Naive thymus-derived CD4-positive, alpha-beta T cell (primary cell): ENCODE measurements around the gene HINT1. TPM values are rescaled to one million over a fixed set of nuclear protein-coding genes. Genes with fewer than 3 reads are reported as not detected.

Experiments used
- ATAC-seq: fragments of 150-1000 bp; cut with Tn5 transposase; 2 replicates; pipeline ENCODE4 v1.10.0; 2021; ENCODE audit warnings: mild to moderate bottlenecking, moderate library complexity
- CTCF ChIA-PET: fragments of 350-600 bp; sonication (Branson Sonifier 250); formaldehyde crosslinking; loops from one replicate; lab custom pipeline; 2021; ENCODE audit warnings: antibody characterized with exemption; lab: Charles Lee
- POLR2A ChIA-PET: fragments of 350-600 bp; sonication (Branson Sonifier 250); formaldehyde crosslinking; loops from one replicate; lab custom pipeline; 2021; ENCODE audit warnings: antibody characterized with exemption, inconsistent platforms; lab: Charles Lee
- DNase-seq, 9 donors: peaks; one replicate each; pipeline versions ENCODE4 v3.0.0 to v3.0.0-alpha.2; 2020 to 2022; ENCODE audit warnings: mixed read lengths in 1 of 9
- H3K27ac ChIP-seq: one replicate; pipeline ENCODE4 v1.7.0; 2013; ENCODE audit warnings: mild to moderate bottlenecking, low read depth, low read length, moderate library complexity
- H3K27me3 ChIP-seq, 2 donors: one replicate each; pipeline ENCODE4 v1.7.0; 2013; ENCODE audit warnings: low read length in 2 of 2, mild to moderate bottlenecking in 2 of 2, moderate library complexity in 2 of 2; ENCODE audit not compliant: control insufficient read depth in 2 of 2, insufficient read depth in 2 of 2
- H3K36me3 ChIP-seq, 3 experiments: 1 replicate in 2 of 3; 2 replicates in 1 of 3; pipeline ENCODE4 v1.7.0; 2013; ENCODE audit warnings: low read length in 3 of 3, mild to moderate bottlenecking in 3 of 3, moderate library complexity in 1 of 3; ENCODE audit not compliant: insufficient read depth in 3 of 3, control insufficient read depth in 2 of 3
- H3K4me1 ChIP-seq, 2 donors: one replicate each; pipeline ENCODE4 v1.7.0; 2013; ENCODE audit warnings: low read length in 2 of 2, mild to moderate bottlenecking in 2 of 2, moderate library complexity in 1 of 2; ENCODE audit not compliant: control insufficient read depth in 2 of 2, insufficient read depth in 2 of 2
- H3K4me3 ChIP-seq: 2 replicates; pipeline ENCODE4 v1.7.0; 2013; ENCODE audit warnings: mild to moderate bottlenecking, low read length
- H3K9me3 ChIP-seq, 3 experiments: 1 replicate in 2 of 3; 2 replicates in 1 of 3; pipeline ENCODE4 v1.7.0; 2013; ENCODE audit warnings: low read length in 3 of 3; ENCODE audit not compliant: control insufficient read depth in 2 of 3
- H3K27ac Mint-ChIP-seq, 9 donors: one replicate each; pipeline ENCODE4 v1.8.0; 2020 to 2022; ENCODE audit warnings: mixed read lengths in 9 of 9, mild to moderate bottlenecking in 8 of 9, moderate library complexity in 5 of 9, inconsistent platforms in 2 of 9
- H3K27me3 Mint-ChIP-seq, 5 donors: one replicate each; pipeline ENCODE4 v1.8.0; 2021 to 2022; ENCODE audit warnings: mixed read lengths in 5 of 5, mild to moderate bottlenecking in 1 of 5
- H3K36me3 Mint-ChIP-seq, 5 donors: one replicate each; pipeline ENCODE4 v1.8.0; 2020 to 2022; ENCODE audit warnings: mixed read lengths in 5 of 5, mild to moderate bottlenecking in 3 of 5, inconsistent platforms in 1 of 5
- H3K4me1 Mint-ChIP-seq, 7 donors: one replicate each; pipeline ENCODE4 v1.8.0; 2020 to 2022; ENCODE audit warnings: mixed read lengths in 7 of 7, mild to moderate bottlenecking in 3 of 7, inconsistent platforms in 1 of 7
- H3K4me3 Mint-ChIP-seq, 10 donors: one replicate each; pipeline ENCODE4 v1.8.0; 2020 to 2022; ENCODE audit warnings: mild to moderate bottlenecking in 10 of 10, mixed read lengths in 10 of 10, moderate library complexity in 6 of 10, inconsistent platforms in 2 of 10
- H3K9me3 Mint-ChIP-seq, 11 donors: one replicate each; pipeline ENCODE4 v1.8.0; 2020 to 2022; ENCODE audit warnings: mixed read lengths in 11 of 11, mild to moderate bottlenecking in 4 of 11, inconsistent platforms in 1 of 11, moderate library complexity in 1 of 11
- intact Hi-C, 2 donors: fragments of 100-400 bp; cut with micrococcal nuclease; formaldehyde crosslinking; loops; one replicate each; pipeline ENCODE4 v1.15.1; 2023
- polyA plus RNA-seq, 2 donors: library from polyadenylated mRNA; unstranded; fragments of 300-500 nt; fragmentation: Illumina TruSeq; gene quantifications; one replicate each; pipeline ENCODE4 v1.2.3, GENCODE V29; 2021
- total RNA-seq, 6 experiments: library from RNA in 5 of 6; stranded (reverse) in 5 of 6; gene quantifications; 1 replicate in 5 of 6; 2 replicates in 1 of 6; pipeline ENCODE4 v1.2.3 and lab custom pipeline; 2021 to 2026

HINT1 gene
- total RNA-seq: 100 to 1,000 TPM; 172 to 319 (median 233) TPM
- polyA plus RNA-seq: 100 to 1,000 TPM; 336 to 376 TPM
- 168 reads per million, percentile 91 among the genes with 10 or more reads in this experiment for total RNA-seq (lab: John Stamatoyannopoulos, UW)

DNA sequence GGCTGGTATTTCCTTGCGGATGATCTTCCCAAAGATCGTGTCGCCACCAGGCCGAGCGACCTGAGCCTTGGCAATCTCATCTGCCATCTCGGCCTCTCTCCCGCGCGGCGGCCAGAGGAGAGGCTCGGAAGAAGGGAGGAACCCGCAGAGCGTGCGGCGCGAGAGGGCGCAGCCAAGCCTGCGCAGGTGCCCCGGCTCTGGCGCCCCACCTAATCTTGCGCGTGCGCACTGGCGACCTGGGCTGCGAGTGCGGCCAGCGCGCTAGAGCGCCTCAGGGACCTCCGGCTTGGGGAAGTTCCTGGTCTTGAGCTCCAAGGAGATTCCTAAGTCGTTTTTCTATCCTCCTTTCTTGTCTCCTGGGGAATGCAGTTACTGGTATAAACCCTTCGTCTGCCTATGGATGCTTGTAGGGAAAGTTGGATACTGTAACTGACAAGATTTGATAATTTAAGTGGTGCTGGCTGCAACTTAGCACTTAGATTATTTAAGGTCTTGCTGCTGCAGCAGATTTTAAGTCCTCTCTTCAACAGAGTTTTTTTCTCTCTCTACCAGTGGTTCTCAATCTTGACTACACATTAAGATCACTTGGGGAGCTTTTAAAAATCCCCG, at the start of gene HINT1:
Gene HINT1 (minus strand): TSS at position 138 of the 609 bp plus-strand sequence. CDS start 51 bp downstream, at position 87.
- ATAC-seq (peak; percentile 89), DNase-seq (peak; percentile 86 to 98 (median 93))
- Mint-ChIP-seq H3K36me3 (peaks cover under 1 to 24% (median 20%) of the 10 kb centered on the region in 5 donors), H3K9me3 (no peaks in the 10 kb centered on the region), H3K4me3 (peak within 1 kb of the TSS; percentile 93 to 98 (median 97)), H3K27me3 (no peaks in the 10 kb centered on the region), H3K4me1 (peaks cover 28 to 74% (median 61%) of the 10 kb centered on the region in 7 donors), H3K27ac (peak within 1 kb of the TSS; percentile 95 to 99 (median 98))
- POLR2A ChIA-PET: interaction anchor here (0.6 to 1.6 kb wide), 11 partner anchors 44 to 440 kb away, joined by 3 to 15 read pairs (median 5); partner anchors contain the start of gene CDC42SE2
- H3K27ac ChIP-seq: peak within 1 kb of the TSS; percentile 91
- H3K27me3 ChIP-seq: no peaks in the 10 kb centered on the region
- H3K4me3 ChIP-seq: peak within 1 kb of the TSS; percentile 97
- CTCF ChIA-PET: interaction anchor here (0.6 to 1.2 kb wide), 6 partner anchors 44 to 231 kb away, joined by 3 to 7 read pairs (median 4); partner anchors contain the start of gene CDC42SE2
- H3K9me3 ChIP-seq: no peaks in the 10 kb centered on the region
- intact Hi-C loops: loop anchor here (1.0 to 2.0 kb wide), 5 partner anchors 87 to 632 kb away; partner anchors contain the start of gene FNIP1 (in 1 of the 2)
- peaks cover 5 to 22% (median 5%) of the 10 kb centered on the region in 3 experiments for H3K36me3 ChIP-seq
- H3K4me1 ChIP-seq: peaks cover 15 to 23% of the 10 kb centered on the region in 2 donors

GRCh38 chr5:131214609-131215227, 49.7 kb upstream of the HINT1 start:
- Mint-ChIP-seq H3K9me3 (peaks cover 0 to 4% (median 0%) of the 10 kb centered on the region in 11 donors), H3K4me1 (peaks cover 26 to 59% (median 48%) of the 10 kb centered on the region in 7 donors), H3K27me3 (no peaks in the 10 kb centered on the region), H3K4me3 (peak overlapping the region in 4 of 10 donors; percentile 14 to 49 (median 34)), H3K27ac (peak overlapping the region in 4 of 9 donors; percentile 52 to 77 (median 54)), H3K36me3 (peaks cover 0 to 26% (median 0%) of the 10 kb centered on the region in 5 donors)
- CTCF ChIA-PET: interaction anchor here (0.6 to 1.4 kb wide), 2 partner anchors 50 to 56 kb away, joined by 3 to 4 read pairs; partner anchors contain the start of gene CDC42SE2
- intact Hi-C loops: no loop called here
- Histone ChIP-seq H3K27ac (no peak overlapping the region), H3K9me3 (no peaks in the 10 kb centered on the region), H3K27me3 (no peaks in the 10 kb centered on the region), H3K4me1 (peaks cover 12 to 32% of the 10 kb centered on the region in 2 donors), H3K4me3 (no peak overlapping the region), H3K36me3 (no peaks in the 10 kb centered on the region)
- no peak for DNase-seq
- ATAC-seq: no peak
- POLR2A ChIA-PET: interaction anchor here (0.8 to 5.3 kb wide), 12 partner anchors 8 to 164 kb away, joined by 3 to 26 read pairs (median 4); no protein-coding TSS in a partner anchor

GRCh38 chr5:131212471-131213021, 47.5 kb upstream of the HINT1 start:
- Histone ChIP-seq H3K4me3 (no peak overlapping the region), H3K27ac (no peak overlapping the region), H3K9me3 (no peaks in the 10 kb centered on the region), H3K36me3 (no peaks in the 10 kb centered on the region), H3K4me1 (peaks cover 20 to 44% of the 10 kb centered on the region in 2 donors), H3K27me3 (no peaks in the 10 kb centered on the region)
- ATAC-seq (no peak), DNase-seq (no peak)
- H3K27me3 Mint-ChIP-seq: no peaks in the 10 kb centered on the region
- H3K36me3 Mint-ChIP-seq: peaks cover 0 to 15% (median 0%) of the 10 kb centered on the region in 5 donors
- H3K4me1 Mint-ChIP-seq: peaks cover 33 to 67% (median 62%) of the 10 kb centered on the region in 7 donors
- ChIA-PET CTCF (interaction anchor here (0.6 kb wide), 1 partner anchor 40 kb away, joined by 3 read pairs; no protein-coding TSS in a partner anchor), POLR2A (interaction anchor here (0.6 to 5.3 kb wide), 9 partner anchors 9 to 132 kb away, joined by 3 to 37 read pairs (median 4); partner anchors contain the start of gene CDC42SE2)
- peaks cover 0 to 4% (median 0%) of the 10 kb centered on the region in 11 donors for H3K9me3 Mint-ChIP-seq
- intact Hi-C loops: no loop called here
- peak overlapping the region; percentile 30 to 78 (median 74) for H3K27ac Mint-ChIP-seq
- peak overlapping the region in 5 of 10 donors; percentile 26 to 52 (median 30) for H3K4me3 Mint-ChIP-seq

DNA sequence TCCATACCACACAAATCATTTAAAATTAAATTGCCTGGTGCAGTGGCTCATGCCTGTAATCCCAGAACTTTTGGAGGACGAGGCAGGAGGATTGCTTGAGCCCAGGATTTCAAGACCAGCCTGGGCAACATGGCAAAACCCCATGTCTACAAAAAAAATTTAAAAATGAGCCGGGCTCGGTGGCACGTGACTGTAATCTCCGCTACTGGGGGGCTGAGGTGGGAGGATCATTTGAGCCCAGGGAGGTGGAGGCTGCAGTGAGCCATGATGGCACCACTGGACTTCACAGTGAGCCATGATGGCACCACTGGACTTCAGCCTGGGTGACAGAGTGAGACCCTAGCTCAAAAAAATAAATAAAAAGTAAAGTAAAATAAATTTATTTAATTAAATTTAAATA, 46.6 kb upstream of the HINT1 start:
- peaks cover 0 to 12% (median 0%) of the 10 kb centered on the region in 5 donors for H3K36me3 Mint-ChIP-seq
- ATAC-seq: no peak
- H3K4me1 Mint-ChIP-seq: peaks cover 39 to 76% (median 65%) of the 10 kb centered on the region in 7 donors
- H3K9me3 ChIP-seq: no peaks in the 10 kb centered on the region
- peak overlapping the region in 7 of 9 donors; percentile 28 to 97 (median 91) for H3K27ac Mint-ChIP-seq
- DNase-seq: no peak
- intact Hi-C loops: loop anchor here in 1 of 2 donors (2.0 kb wide), 1 partner anchor 19 kb away; no protein-coding TSS in a partner anchor
- CTCF ChIA-PET: interaction anchor here (0.6 kb wide), 1 partner anchor 41 kb away, joined by 3 read pairs; no protein-coding TSS in a partner anchor
- H3K27me3 Mint-ChIP-seq: no peaks in the 10 kb centered on the region
- no peaks in the 10 kb centered on the region for H3K36me3 ChIP-seq
- no peak overlapping the region for H3K4me3 ChIP-seq
- peak overlapping the region in 3 of 10 donors; percentile 13 to 76 (median 31) for H3K4me3 Mint-ChIP-seq
- H3K4me1 ChIP-seq: peaks cover 20 to 44% of the 10 kb centered on the region in 2 donors
- POLR2A ChIA-PET: interaction anchor here (0.6 to 3.9 kb wide), 6 partner anchors 10 to 55 kb away, joined by 4 to 37 read pairs (median 5); partner anchors contain the start of gene CDC42SE2
- peaks cover 0 to 4% (median 0%) of the 10 kb centered on the region in 11 donors for H3K9me3 Mint-ChIP-seq
- H3K27ac ChIP-seq: no peak overlapping the region
- no peaks in the 10 kb centered on the region for H3K27me3 ChIP-seq

GRCh38 chr5:131210151-131210510, 45.1 kb upstream of the HINT1 start:
- peak overlapping the region; percentile 77 for H3K27ac ChIP-seq
- POLR2A ChIA-PET: interaction anchor here (1.0 to 3.9 kb wide), 7 partner anchors 15 to 62 kb away, joined by 3 to 37 read pairs (median 5); partner anchors contain the start of genes CDC42SE2 and HINT1
- H3K27ac Mint-ChIP-seq: peak overlapping the region; percentile 91 to 98 (median 96)
- H3K27me3 ChIP-seq: no peaks in the 10 kb centered on the region
- intact Hi-C loops: loop anchor here in 1 of 2 donors (1.0 to 2.0 kb wide), 2 partner anchors 9 to 21 kb away; no protein-coding TSS in a partner anchor
- H3K4me3 Mint-ChIP-seq: peak overlapping the region; percentile 34 to 90 (median 78)
- peaks cover 20 to 43% of the 10 kb centered on the region in 2 donors for H3K4me1 ChIP-seq
- peaks cover 43 to 80% (median 65%) of the 10 kb centered on the region in 7 donors for H3K4me1 Mint-ChIP-seq
- H3K36me3 ChIP-seq: peaks cover 0 to 4% (median 0%) of the 10 kb centered on the region in 3 experiments
- no peaks in the 10 kb centered on the region for H3K27me3 Mint-ChIP-seq
- H3K36me3 Mint-ChIP-seq: peaks cover 0 to 11% (median 0%) of the 10 kb centered on the region in 5 donors
- peaks cover 0 to 6% (median 0%) of the 10 kb centered on the region in 11 donors for H3K9me3 Mint-ChIP-seq
- peak overlapping the region; percentile 21 for H3K4me3 ChIP-seq
- CTCF ChIA-PET: interaction anchor here (1.0 to 1.7 kb wide), 2 partner anchors 55 to 172 kb away, joined by 3 to 5 read pairs; no protein-coding TSS in a partner anchor
- ATAC-seq: no peak
- no peak for DNase-seq
- no peaks in the 10 kb centered on the region for H3K9me3 ChIP-seq
